Ovary (tissue), 9 donors: ENCODE results near the gene RETREG2. TPM values are rescaled to one million over a fixed set of nuclear protein-coding genes. Genes with fewer than 3 reads are reported as not detected.

Source experiments
- DNase-seq, 5 donors: peaks; one replicate each; pipeline ENCODE4 v3.0.0-alpha.2; 2019 to 2020
- H3K27ac ChIP-seq, 2 donors: fragments of 200-600 bp; one replicate each; pipeline versions ENCODE4 v1.5.1 to v1.8.0; 2019 to 2022
- H3K27me3 ChIP-seq: fragments of 200-600 bp; one replicate; pipeline ENCODE4 v1.8.0; 2022
- H3K36me3 ChIP-seq: fragments of 200-600 bp; sonication (generic); one replicate; pipeline ENCODE4 v1.5.1; 2019
- H3K4me1 ChIP-seq: one replicate; pipeline ENCODE4 v1.8.1; 2013; ENCODE audit warnings: mild to moderate bottlenecking, moderate library complexity; ENCODE audit not compliant: insufficient read depth
- H3K4me3 ChIP-seq: fragments of 200-600 bp; sonication (generic); one replicate; pipeline ENCODE4 v1.5.1; 2017
- H3K9me3 ChIP-seq, 2 donors: fragments of 200-600 bp in 1 of 2; sonication (generic) in 1 of 2; one replicate each; pipeline versions ENCODE4 v1.5.1 to v1.8.1; 2013 to 2019; ENCODE audit warnings: mild to moderate bottlenecking in 1 of 2, moderate library complexity in 1 of 2
- CTCF ChIP-seq, 3 donors: fragments of 450-650 bp in 2 of 3; fragments of 200-600 bp in 1 of 3; IDR thresholded peaks; one replicate each; pipeline versions ENCODE4 v1.5.1 to v1.8.0; 2016 to 2022; ENCODE audit warnings: antibody characterized with exemption in 3 of 3, mild to moderate bottlenecking in 1 of 3
- EP300 ChIP-seq: sonication (generic); formaldehyde crosslinking; IDR thresholded peaks from one replicate; pipeline ENCODE4 v1.6.1; 2017; ENCODE audit warnings: antibody characterized with exemption
- POLR2A ChIP-seq: fragments of 450-650 bp; IDR thresholded peaks from one replicate; pipeline ENCODE4 v1.6.1; 2017; ENCODE audit warnings: antibody characterized with exemption, mild to moderate bottlenecking, moderate library complexity
- WGBS, 3 donors: extraction: QIAGEN DNeasy Blood & Tissue Kit in 1 of 3; methylation state at CpG; one replicate each; pipeline versions ENCODE4 v1.1.5 to v1.1.7; 2013 to 2017; 5-methylcytosine and 5-hydroxymethylcytosine counted together
- intact Hi-C, 4 donors: fragments of 100-400 bp; cut with DNase I; formaldehyde crosslinking; loops; one replicate each; pipeline versions ENCODE4 v1.11.0 to v1.15.1; 2022 to 2023
- polyA plus RNA-seq, 2 donors: library from polyadenylated mRNA; stranded (reverse); fragments of 200-250 nt in 1 of 2; fragments of 350-450 nt in 1 of 2; fragmentation: Illumina TruSeq in 1 of 2; extraction: RNeasy Lipid Tissue Mini Kit (QIAGEN cat#74804) in 1 of 2; gene quantifications; one replicate each; pipeline ENCODE4 v1.2.3, GENCODE V29; 2013 to 2014
- total RNA-seq, 7 donors: library from RNA; depleted of rRNA in 2 of 7; stranded (reverse); fragments of >200 nt in 2 of 7; fragmentation: NEBNext Ultra II Directional in 3 of 7; extraction: Animal tissue kit (Norgen Biotek cat#: 25700) in 3 of 7; gene quantifications; one replicate each; pipeline versions ENCODE4 v1.1.0 to v1.2.4, GENCODE V29; 2016 to 2023
- donor health status: DM: no; HTN: no; CAD: no; lungs with moderate emphysema.
- donor health status: DM: no; HTN: no; CAD: no.
- donor health status: Bipolar disorder and iron deficiency.
- donor health status: DM: yes; HTN: yes; CAD: no.
- donor health status: DM: no; HTN: no; CAD: no.
- donor health status: DM: yes; HTN: yes; CAD: no.

RETREG2 gene
- total and polyA plus RNA-seq, 9 donors, result 40.9 to 110 (median 95.6) TPM

- no peaks in the 10 kb centered on the region for H3K36me3 ChIP-seq
These were observed 6.0 kb downstream of the RETREG2 start for GRCh38 chr2:219184121-219184520.

GRCh38 chr2:219186754-219187456 is 8.8 kb downstream of the RETREG2 start:
- Histone ChIP-seq H3K27ac (no peak overlapping the region), H3K27me3 (no peaks in the 10 kb centered on the region), H3K9me3 (no peaks in the 10 kb centered on the region), H3K4me3 (no peak overlapping the region), H3K36me3 (no peaks in the 10 kb centered on the region), H3K4me1 (no peaks in the 10 kb centered on the region)
- WGBS, 3 donors, result 80 to 86% (median 83%) methylated on average over 7 of the region's 7 CpGs
- no peak for DNase-seq
- intact Hi-C loops, result no loop called here
- TF ChIP-seq POLR2A (no peak), EP300 (no peak), CTCF (IDR thresholded peaks at IDR 0.05) (no peak)

More at GRCh38 chr2:219184121-219184520, 6.0 kb downstream of the RETREG2 start:
- no peaks in the 10 kb centered on the region for H3K9me3 ChIP-seq
- WGBS, 3 donors, result 97 to 98% (median 97%) methylated on average over 2 of the region's 2 CpGs
- no peak overlapping the region for H3K4me3 ChIP-seq
- H3K27me3 ChIP-seq, result no peaks in the 10 kb centered on the region
- H3K4me1 ChIP-seq, result peaks cover 3% of the 10 kb centered on the region
- peak in 1 of 5 donors; percentile 1 for DNase-seq
- H3K27ac ChIP-seq, result no peak overlapping the region
- intact Hi-C loops, result loop anchor here in 1 of 4 donors (5.0 kb wide), 1 partner anchor 33 kb away; the partner anchor contains the start of gene ABCB6
- TF ChIP-seq CTCF (IDR thresholded peaks at IDR 0.05) (no peak), EP300 (no peak), POLR2A (no peak)

GRCh38 chr2:219197388-219197787 is 19.3 kb downstream of the RETREG2 start:
- H3K4me3 ChIP-seq, result no peak overlapping the region
- no peaks in the 10 kb centered on the region for H3K9me3 ChIP-seq
- intact Hi-C loops, result no loop called here
- no peak for DNase-seq
- no peaks in the 10 kb centered on the region for H3K4me1 ChIP-seq
- no peak overlapping the region for H3K27ac ChIP-seq
- 78 to 90% (median 88%) methylated on average over 1 of the region's 1 CpG for WGBS, 3 donors
- no peak for TF ChIP-seq CTCF (IDR thresholded peaks at IDR 0.05)
- TF ChIP-seq EP300, result no peak
- no peak for TF ChIP-seq POLR2A
- H3K27me3 ChIP-seq, result no peaks in the 10 kb centered on the region
- no peaks in the 10 kb centered on the region for H3K36me3 ChIP-seq

GRCh38 chr2:219198974-219199373 is 20.9 kb downstream of the RETREG2 start:
- 63 to 73% (median 66%) methylated on average over 5 of the region's 5 CpGs for WGBS, 3 donors
- Histone ChIP-seq H3K4me3 (no peak overlapping the region), H3K36me3 (no peaks in the 10 kb centered on the region), H3K9me3 (no peaks in the 10 kb centered on the region), H3K4me1 (no peaks in the 10 kb centered on the region), H3K27ac (no peak overlapping the region), H3K27me3 (no peaks in the 10 kb centered on the region)
- intact Hi-C loops, result no loop called here
- no peak for DNase-seq
- TF ChIP-seq POLR2A, result no peak
- TF ChIP-seq EP300, result no peak
- TF ChIP-seq CTCF (IDR thresholded peaks at IDR 0.05), result no peak
